Activated CD4-positive, alpha-beta T cell treated with anti-CD3 and anti-CD28 coated beads, Interleukin-10, Interleukin-2, amounts not matched to agents 100 ng/mL and 50 ng/mL, durations not matched to agents 16 hours and 8 hours (primary cell): ENCODE data around the gene BPIFB2.

Source experiments
- DNase-seq: peaks from one replicate; pipeline ENCODE4 v3.0.0-alpha.2; 2020

BPIFB2 gene

DNA sequence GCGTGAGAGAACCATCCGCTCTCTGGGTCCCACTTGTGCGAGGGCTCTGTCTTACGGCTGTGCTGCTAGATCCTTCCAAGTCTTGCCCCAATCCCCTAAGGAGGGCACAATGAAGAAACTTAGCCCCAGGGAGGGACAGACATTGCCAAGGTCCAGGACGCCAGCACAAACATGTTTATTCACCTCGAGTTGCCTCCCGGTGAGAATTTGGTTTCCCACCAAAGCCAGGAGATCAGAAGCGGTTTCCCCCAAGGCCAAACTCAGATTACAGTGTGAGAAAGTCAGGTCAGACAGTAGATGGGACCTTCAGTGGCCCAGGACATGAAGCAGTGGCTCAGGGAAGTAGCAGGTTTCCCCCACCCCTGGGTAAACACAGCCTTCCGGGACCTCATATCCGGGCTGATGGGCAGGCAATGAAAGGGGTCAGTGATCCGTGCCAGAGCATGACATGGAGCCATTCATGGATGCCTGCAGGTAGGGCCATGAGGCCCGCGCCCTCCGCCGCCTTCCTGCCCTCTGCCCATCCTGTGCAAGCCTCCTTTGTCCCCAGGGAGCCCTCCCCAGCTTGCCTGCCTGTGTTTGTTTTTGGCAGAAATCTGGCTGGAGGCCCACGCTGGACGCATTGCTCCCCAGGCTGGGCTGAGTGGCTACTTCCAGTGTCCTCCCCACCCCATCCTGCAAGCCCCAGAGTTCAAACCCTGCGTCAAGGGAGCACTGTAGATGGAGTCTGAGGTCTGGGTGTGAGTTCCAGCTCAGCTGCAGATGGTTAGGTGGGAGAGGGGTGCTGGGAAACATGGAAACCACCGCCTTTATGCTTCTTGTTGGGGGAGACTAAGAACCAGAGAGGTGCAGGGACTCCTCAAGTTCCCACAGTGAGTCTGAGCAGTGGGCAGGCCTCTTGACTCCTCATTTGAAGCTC, 2.0 kb downstream of the BPIFB2 start:
- DNase-seq = no peak

DNA sequence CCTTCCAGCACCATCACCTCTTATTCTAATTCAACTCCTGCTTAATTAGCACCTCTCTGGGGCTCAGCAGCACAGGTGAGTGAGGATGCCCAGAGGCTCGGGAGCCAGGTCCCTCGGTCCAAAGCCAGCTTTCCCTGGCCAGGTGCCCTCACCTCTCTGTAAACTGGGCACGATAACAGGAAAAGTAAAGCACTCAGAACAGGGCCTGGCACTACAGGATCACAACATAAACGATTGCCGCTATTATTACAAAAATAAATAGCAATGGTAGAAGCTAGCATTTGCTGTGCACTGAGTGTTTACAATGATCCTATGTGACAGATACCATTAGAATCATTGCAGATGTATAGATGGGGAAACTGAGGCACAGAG, 2.6 kb downstream of the BPIFB2 start:
- DNase-seq = no peak

DNA sequence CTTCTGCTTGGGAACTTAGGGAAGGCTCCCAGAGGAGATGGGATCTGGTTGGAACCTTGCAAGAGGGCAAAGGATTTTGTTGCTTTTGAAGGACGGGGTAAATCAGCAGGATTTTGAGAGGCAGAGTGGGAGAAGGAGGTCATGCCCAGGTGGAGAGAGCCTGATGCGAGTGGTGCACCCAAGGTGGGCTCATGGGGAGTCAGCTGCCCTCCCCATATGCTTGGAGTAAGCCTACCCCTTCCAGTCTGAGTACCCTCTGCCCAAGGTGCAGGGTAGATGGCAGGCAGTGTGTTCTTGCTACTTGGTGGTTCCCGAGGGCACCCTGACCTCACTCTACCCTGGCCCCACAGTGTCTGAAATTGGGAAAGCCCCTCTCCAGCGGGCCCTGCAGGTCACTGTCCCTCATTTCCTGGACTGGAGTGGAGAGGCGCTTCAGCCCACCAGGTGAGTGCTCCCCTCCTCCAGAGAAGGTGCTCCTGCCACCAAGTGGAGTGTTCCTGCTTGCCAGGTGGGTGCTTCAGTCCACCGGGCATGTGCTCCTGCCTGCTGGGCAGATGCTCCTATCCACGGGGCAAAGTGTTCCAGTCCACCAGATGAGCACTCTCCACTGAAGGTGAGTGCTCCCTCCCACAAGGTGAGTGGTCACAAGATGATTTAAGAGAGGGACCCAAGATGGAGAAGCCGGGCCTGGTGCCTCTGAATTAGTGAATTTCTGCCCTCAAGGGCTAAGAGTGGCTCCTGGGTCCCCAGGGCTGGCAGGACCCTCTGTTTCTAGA, 3.4 kb downstream of the BPIFB2 start:
- DNase-seq = no peak

DNA sequence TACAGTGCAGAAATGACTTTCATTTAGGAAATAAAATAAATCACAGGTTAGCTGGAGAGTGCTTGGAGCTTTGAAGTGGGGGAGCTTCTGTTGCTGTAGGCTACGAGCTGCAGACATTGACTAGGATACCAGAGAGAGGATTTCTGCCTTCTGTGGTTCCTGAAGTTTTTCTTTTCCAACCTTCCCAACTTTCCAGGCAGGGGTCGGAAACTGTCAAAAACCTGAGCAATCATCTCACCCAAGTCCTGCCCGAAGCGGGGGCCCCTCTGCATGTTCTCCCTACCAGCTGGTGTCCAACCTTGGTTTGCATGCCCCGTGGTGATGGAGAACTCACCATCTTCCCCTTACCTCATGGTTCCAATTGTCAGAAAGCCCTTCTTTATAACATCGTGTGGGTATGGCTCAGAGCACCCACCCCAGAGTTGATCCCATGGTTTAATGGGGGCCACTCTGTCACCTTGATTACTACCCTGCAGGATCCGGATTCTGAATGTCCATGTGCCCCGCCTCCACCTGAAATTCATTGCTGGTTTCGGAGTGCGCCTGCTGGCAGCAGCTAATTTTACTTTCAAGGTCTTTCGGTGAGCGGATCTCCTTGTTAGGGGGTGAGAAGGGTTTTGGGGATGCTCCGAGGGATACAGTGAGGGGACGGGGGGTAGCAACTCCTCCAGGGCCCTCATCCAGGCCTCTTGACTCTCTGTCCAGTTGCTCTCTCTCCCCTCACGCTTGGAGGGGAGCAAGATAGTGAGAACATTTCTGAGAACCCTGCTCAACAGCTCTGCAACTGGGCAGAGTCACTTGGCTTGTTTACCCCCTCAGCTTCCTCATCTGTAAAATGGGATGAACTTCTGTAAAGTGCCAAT, 5.1 kb downstream of the BPIFB2 start:
- no peak for DNase-seq

DNA sequence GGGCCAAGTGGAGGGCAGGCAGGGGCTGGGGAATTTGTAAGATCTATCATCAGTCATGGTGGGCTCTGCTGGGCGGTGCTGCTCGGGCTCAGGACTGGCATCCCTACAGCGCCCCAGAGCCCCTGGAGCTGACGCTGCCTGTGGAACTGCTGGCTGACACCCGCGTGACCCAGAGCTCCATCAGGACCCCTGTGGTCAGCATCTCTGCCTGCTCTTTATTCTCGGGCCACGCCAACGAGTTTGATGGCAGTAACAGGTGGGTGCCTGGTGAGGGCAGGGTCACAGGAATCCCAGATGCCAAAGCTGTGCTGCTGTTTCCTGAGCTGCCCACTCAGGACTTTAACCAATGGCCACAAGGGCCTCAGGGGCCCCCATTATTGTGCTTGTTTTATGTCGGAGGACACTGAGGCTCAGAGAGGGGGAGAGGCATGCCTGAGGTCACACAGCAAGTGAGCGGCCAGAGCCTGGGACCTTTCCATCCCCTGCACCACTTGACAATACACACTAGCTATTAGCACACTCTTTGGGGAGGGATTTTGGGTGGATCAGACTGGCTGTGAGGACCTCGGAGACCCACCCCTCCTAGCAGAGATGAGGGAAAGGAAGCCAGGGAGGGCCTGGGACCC, 6.3 kb downstream of the BPIFB2 start:
- no peak for DNase-seq

DNA sequence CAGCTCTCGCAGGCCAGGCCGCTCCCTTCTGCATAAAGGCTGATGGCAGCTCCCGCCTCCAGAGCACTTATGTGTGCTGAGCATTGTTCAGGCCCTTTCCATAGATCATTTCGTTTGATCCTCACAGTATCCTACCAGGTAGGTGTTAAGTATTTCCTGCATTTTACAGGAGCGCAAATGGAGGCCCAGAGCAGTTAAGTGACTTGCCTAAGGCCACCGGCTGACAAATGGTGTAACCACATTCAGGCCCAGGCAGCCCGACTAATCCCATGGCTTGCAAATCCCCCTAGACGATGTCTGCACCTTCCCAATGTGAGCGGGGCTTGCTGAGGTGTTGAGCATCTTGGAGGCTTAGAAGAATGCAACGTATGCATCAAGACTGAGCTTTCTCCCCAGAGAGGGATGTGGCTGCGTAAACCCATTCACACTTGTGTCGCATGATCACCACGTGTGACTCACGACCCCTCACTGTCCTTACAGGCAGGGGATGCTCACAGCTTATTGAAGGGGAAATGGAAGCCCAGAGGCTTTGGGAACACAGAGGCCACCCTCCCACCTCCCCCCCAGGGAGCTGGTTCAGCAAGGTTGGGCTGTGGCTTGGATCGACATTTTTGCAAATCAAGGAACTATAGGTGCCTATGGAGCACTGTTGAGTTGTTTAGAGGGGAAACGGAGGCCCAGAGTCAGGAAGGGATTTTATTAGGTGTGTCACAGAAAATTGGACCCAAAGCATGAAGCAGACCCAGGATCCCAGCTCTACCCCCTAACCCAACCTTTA, 7.0 kb downstream of the BPIFB2 start:
- no peak for DNase-seq

DNA sequence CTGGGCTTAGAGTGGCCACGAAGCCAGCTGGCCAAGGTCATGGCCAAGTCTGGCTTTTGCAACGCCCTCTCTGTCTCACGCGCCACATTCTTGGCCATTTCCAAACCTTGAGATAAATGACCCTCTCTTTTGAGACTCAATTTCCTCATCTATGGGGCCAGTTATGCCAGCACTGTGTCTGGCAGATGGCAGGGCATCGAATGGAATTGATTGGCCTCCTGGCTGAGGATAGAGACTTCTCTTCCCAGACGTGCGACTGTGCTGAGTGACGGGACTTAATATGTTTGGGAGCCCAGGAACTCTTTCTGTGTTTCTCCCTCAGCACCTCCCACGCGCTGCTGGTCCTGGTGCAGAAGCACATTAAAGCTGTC, 7.6 kb downstream of the BPIFB2 start:
- no peak for DNase-seq

DNA sequence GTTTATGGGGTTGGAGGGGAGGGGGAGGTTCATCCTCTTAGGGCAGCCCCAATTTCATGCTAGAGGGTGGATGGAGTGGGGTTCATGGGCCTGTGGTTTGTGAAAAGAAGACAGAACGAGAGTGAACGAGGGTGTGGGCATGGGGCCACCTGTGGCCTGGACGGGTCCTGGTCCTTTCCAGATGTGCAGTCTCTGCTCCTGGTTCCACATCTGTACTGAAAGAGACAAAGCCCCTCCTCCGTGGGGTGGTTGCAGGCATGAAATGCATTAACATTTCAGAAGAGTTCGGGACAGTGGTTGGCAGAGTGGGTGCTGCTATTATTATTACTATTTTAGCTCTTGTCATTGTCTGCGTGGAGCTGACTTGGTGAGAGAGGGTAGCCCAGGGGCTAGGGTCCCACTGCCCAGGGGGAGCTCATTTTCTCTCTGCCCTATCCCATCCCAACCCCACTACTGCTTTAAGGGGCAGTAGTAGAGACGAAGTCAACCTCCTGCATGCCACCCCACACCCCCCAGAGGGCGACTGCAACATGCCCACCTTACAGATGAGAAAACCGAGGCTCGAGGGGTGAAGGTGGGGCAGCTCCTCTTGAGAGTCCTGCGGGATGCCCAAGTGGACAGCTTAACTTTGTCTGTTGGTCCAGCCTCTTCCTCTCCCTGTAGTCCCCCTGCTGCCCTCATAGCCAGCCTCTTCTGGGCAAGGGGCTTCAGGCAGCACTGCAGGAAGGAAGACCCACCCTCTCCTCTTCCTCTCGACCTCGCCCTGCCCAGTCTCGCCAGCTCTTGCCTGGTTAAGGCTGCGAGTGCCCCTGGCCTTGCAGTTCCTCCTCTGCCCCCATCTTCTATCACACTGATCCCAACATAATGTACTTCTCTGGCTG, 8.4 kb downstream of the BPIFB2 start:
- DNase-seq = no peak

DNA sequence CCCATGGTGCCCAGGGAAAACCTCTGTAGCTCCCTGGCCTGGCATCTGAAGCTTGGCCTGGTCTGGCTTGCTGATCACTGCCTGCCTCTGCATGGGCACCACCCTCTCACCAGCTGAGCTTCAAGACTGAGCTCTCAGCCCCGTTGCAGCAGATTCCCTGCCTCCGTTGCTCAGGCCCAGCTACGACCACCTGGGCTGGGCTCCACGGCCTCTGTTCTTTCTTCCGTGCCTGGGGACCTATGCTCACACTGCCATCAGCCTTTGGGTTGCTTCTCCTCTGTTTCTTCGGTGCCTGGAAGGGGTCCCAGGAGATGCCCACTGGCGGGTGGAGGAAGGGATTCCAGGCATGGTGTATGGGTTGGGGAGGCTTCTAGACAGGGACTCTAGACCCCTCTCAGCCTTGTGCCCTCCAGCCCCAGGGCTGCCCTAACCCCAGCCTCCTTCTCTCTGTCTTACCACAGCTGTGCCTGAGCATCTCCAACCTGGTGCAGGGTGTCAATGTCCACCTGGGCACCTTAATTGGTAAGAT, 9.1 kb downstream of the BPIFB2 start:
- no peak for DNase-seq

DNA sequence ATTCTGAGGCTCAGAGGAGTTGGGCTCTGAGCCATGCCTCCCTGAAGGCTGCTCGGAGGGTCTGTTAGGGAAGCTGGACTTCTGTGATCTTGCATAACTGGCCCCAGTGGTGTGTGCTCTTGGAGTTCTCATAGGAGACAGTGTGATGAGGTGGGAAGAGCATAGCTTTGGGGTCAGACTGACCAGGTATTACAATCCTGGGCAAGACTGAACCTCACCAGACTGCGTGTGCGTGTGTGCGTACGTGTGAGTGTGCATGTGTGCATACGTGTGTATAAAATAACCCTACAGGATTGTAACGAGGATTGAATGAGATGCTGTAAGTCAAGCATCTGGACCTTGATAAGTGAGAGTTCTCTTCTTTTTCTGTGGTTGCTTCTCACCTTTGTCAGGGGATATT, 10.0 kb downstream of the BPIFB2 start:
- no peak for DNase-seq

DNA sequence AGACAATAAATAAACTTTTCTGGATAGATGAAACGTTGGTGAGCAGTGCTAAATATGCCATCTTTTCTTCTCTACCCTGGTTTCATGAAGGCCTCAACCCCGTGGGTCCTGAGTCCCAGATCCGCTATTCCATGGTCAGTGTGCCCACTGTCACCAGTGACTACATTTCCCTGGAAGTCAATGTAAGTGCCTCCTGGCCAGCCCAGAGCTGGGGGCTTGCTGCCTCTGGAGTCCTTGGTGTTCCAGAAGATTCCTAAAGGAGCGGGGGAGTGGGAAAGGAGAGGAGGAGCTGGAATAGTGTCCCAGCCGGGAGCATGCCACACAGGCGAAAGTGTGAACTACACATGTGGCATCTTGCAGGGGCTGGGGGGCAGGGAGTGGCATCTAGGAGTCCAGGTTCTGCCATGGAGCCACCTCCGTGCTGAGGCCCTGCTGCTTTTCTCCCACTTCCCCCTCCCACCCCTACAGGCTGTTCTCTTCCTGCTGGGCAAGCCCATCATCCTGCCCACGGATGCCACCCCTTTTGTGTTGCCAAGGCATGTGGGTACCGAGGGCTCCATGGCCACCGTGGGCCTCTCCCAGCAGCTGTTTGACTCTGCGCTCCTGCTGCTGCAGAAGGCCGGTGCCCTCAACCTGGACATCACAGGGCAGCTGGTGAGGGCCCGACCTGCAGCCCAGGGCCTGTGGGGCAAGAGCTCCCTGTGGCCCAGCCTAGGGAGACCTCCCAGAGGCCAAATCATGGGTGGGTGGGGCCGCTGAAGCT, 10.8 kb downstream of the BPIFB2 start:
- DNase-seq = no peak

DNA sequence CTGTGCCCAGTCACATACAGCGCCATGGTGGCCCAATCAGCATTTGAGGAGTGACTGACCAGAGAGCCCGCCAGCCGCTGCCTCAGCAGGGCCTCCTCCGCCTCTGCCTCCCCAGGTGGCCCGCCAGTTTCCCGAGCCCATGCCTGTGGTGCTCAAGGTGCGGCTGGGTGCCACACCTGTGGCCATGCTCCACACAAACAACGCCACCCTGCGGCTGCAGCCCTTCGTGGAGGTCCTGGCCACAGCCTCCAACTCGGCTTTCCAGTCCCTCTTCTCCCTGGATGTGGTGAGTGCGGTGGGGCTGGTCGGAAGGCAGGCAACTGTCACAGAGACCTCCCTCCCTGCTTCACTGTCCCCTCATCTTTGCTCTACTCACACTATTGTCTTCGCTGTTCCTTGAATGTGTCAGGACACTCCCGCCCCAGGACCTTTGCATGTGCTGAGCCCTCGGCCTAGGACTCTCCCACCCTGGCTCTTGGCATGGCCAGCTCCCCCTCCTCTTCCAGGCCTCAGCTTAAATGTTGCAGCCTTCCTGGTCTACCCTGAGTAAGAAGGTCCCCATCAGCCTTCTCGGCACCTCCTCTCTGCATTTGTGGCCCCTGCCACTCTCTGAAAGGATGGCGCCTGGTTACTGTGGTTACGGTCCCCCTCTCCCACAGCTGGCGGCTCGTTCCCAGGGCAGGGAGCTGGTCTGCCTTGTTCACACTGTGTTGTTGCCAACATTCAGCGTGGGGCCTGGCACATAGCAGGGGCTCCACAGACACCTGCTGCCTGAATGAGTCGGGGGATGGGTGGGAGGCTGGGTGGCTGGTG, 12.2 kb downstream of the BPIFB2 start:
- DNase-seq = no peak

DNA sequence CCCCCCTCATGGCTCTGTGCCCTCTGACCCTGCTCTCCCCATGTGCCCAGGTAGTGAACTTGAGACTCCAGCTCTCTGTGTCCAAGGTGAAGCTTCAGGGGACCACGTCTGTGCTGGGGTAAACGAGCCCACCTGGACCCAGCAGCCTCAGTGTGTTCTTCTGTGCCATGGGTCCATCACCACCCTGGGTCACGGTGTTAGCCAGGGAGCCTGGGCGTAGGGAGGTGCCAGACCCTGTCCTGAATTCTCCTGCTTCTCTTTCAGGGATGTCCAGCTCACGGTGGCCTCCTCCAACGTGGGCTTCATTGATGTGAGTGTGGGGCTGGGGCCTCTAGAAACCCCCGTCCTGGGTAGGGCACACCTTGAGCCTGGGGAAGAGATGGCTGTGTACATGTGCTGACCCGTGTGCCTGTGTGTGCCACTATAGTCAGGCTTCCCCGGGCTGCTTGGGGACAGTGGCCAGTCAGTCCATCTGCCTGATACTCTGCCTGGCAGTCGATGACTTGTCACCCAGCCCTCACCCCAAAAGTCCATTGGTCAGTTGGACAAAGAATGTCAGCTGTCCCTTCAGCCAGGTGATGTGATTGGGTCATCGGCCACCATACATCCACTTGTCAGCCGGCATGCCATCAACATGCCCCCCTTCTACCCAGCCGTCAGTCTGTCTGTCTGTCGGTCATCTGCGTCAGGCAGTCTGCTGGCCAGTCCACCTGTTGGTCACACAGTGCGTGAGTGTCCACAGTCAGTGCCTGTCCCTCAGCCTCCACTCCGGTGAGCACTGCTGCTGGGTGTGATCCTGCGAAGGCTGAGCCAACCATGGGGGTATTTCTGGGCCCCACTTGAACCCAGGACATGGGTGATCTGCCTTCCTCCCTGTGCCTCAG, 13.0 kb downstream of the BPIFB2 start:
- DNase-seq = no peak

DNA sequence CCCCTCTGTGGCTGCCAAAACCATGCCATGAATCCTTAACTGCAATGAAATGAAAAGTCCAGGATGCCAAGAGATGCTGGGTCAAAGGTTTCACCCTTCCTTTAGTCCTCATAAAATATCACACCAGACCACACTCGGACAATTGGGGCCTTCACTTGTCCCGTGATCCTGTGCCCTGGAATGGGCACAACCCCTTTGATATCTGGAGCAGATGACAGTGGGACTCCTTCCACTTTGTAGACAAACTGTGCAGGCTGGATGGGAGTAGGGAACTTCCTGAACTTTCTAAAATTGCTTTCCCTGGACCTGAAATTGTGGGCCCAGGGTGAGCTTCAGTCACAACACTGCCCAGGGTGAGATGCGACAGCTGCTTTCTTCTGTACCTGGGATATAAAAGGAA, 14.4 kb downstream of the BPIFB2 start:
- no peak for DNase-seq

DNA sequence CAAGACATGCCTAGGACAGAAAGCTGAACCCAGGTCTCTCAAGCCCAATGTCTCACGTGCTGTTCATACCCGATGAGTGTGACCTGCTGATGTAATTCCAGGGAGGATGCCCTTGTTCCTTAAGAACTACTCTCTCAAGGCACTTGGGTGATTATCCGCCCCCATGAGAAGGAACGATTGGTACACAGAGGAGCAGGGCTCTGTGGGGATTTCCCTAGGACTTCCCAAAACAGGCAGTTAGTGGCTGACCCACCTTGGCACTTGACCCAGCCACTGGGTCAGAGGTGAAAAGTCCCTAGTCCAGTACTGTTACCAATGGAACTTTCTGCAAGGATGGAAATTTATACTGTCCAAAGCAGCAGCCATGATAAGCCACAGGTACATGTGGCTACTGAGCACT, 14.8 kb downstream of the BPIFB2 start:
- no peak for DNase-seq

DNA sequence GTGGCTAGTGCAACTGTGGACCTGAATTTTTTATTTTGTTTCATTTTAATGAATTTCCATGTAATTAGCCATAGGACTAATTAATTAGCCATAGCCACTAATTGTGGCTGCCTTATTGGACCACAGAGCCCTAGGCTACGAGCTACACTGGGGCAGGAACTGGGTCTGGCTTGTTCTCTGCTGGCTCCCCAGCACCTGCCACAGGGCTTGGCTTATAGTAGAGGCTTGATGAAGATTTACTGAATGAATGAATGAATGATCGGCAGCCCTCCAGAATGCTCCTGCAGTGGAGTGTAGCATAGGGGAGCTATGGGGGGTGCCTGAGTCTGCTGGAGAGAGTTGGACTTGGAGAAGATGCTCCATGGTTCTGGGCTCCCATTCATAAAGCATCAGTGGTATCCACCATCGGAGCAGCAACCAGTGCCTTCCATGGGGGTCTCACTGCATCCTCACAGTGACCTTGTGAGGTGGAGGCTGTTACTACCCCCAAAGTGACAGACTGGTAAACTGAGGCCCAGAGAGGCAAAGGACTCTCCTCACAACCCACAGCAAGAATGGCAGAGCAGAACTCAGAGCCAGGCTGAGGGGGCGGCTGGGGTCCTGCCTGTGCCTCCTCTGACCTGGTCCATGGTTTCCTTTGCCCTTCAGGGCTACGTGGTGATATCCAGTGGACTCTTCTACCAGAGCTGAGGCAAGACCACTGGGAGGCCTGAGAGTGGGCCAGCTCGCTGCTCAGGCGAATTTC, 15.4 kb downstream of the BPIFB2 start:
- no peak for DNase-seq
